Caki2 (cell line): ENCODE data around the gene ASB6. TPM values are rescaled to one million over a fixed set of nuclear protein-coding genes. Genes with fewer than 3 reads are reported as not detected.

ENCODE experiments used
- DNase-seq: peaks from one replicate; pipeline ENCODE4 v3.0.0-alpha.2; 2015; ENCODE audit warnings: low read depth
- in situ Hi-C: cut with HindIII; loops from 2 replicates; pipeline ENCODE4 v1.10.0; 2016; ENCODE audit warnings: low sequenced_read_pairs, low pct_unique_long_range_greater_than_20kb, mixed read lengths
- total RNA-seq: library from RNA; depleted of rRNA; stranded (reverse); fragments of >200 nt; shearing (Covaris generic); gene quantifications from 2 replicates; pipeline ENCODE4 v1.2.3, GENCODE V29; 2014; ENCODE audit warnings: low replicate concordance; rRNA removed

Gene ASB6
- 23.1 and 34.4 TPM in 2 replicates for total RNA-seq

GRCh38 chr9:129641750-129642585, at the start of gene ASB6:
Gene ASB6, minus strand, starts transcription at chr9:129642151. Its CDS starts 152 bp downstream, at chr9:129641999.
- DNase-seq, result peak; percentile 98
- in situ Hi-C loops, result no loop called here

- in situ Hi-C loops, result no loop called here
- no peak for DNase-seq
These were observed 46.5 kb upstream of the ASB6 start for GRCh38 chr9:129688285-129689043.

- DNase-seq, result peak; percentile 22
- in situ Hi-C loops, result no loop called here
These were observed 45.4 kb upstream of the ASB6 start for GRCh38 chr9:129687391-129687790.

- DNase-seq, result no peak
- in situ Hi-C loops, result no loop called here
These were observed 44.8 kb upstream of the ASB6 start for GRCh38 chr9:129686736-129687135.

- in situ Hi-C loops, result no loop called here
These were observed 43.9 kb upstream of the ASB6 start for GRCh38 chr9:129685933-129686259.

GRCh38 chr9:129685220-129685932, 43.4 kb upstream of the ASB6 start:
- in situ Hi-C loops, result no loop called here
- DNase-seq, result peak; percentile 83

More at GRCh38 chr9:129685933-129686259, 43.9 kb upstream of the ASB6 start:
- no peak for DNase-seq

- no peak for DNase-seq
- in situ Hi-C loops, result no loop called here
These were observed 40.4 kb upstream of the ASB6 start for GRCh38 chr9:129682381-129682780.

GRCh38 chr9:129681924-129682323, 40.0 kb upstream of the ASB6 start:
- in situ Hi-C loops, result no loop called here

GRCh38 chr9:129679537-129679936, 37.6 kb upstream of the ASB6 start:
- DNase-seq, result no peak
- in situ Hi-C loops, result no loop called here

More at GRCh38 chr9:129681924-129682323, 40.0 kb upstream of the ASB6 start:
- no peak for DNase-seq

GRCh38 chr9:129678844-129679243, 36.9 kb upstream of the ASB6 start:
- in situ Hi-C loops, result no loop called here
- DNase-seq, result no peak

GRCh38 chr9:129677456-129677855, 35.5 kb upstream of the ASB6 start:
- in situ Hi-C loops, result no loop called here

GRCh38 chr9:129676975-129677374, 35.0 kb upstream of the ASB6 start:
- no peak for DNase-seq
- in situ Hi-C loops, result no loop called here

More at GRCh38 chr9:129677456-129677855, 35.5 kb upstream of the ASB6 start:
- DNase-seq, result no peak

- in situ Hi-C loops, result no loop called here
- no peak for DNase-seq
These were observed 34.3 kb upstream of the ASB6 start for GRCh38 chr9:129676287-129676686.

GRCh38 chr9:129675620-129676019, 33.7 kb upstream of the ASB6 start:
- no peak for DNase-seq
- in situ Hi-C loops, result no loop called here

GRCh38 chr9:129674229-129674628, 32.3 kb upstream of the ASB6 start:
- in situ Hi-C loops, result no loop called here
- no peak for DNase-seq

- in situ Hi-C loops, result no loop called here
- DNase-seq, result no peak
These were observed 31.7 kb upstream of the ASB6 start for GRCh38 chr9:129673602-129674001.

GRCh38 chr9:129672702-129673101, 30.8 kb upstream of the ASB6 start:
- in situ Hi-C loops, result no loop called here
- DNase-seq, result no peak

- no peak for DNase-seq
- in situ Hi-C loops, result no loop called here
These were observed 29.6 kb upstream of the ASB6 start for GRCh38 chr9:129671519-129671918.

- no peak for DNase-seq
- in situ Hi-C loops, result no loop called here
These were observed 29.1 kb upstream of the ASB6 start for GRCh38 chr9:129671065-129671464.
